ENCODE measurements around the gene COL6A1.

Gene COL6A1

DNA sequence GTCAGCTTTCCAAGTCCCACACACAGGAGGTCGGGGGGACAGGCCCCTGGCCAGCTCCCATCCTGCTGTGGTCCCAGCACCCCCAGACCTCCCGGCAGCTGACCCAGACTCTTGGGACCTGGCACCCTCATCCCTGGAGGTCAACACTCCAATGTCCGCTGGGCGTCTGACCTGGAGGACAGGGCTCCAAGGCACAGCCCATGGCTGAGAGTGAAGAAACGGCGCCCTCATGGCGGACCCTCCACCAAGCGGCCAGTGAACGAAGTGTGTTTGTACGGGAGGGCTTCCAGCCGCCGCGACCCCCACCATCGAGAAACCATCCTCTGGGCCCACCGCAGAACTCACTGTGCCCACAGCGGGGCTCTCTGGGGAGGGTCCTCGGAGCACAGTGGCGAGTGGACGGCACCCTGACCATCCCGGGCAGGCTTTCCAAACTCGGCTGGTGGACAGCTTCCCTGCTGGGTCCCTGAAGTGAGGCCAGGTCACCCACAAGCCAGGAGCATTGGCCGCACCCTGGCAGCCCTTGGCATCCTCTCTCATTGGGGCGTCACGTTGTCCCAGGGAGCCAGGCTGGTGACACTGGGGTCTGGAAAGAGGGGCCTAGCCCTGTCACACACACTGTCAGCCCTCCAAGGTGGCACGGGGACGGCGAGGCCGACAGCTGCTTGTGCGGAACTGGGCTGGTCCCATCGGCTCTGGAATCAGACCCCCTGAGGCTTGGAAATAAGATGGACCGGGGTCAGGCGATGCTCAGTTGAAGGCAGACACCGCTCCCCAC lies 68.5 kb downstream of the COL6A1 start:
- no peak for DNase-seq (ENCODE audit: low spot score)

DNA sequence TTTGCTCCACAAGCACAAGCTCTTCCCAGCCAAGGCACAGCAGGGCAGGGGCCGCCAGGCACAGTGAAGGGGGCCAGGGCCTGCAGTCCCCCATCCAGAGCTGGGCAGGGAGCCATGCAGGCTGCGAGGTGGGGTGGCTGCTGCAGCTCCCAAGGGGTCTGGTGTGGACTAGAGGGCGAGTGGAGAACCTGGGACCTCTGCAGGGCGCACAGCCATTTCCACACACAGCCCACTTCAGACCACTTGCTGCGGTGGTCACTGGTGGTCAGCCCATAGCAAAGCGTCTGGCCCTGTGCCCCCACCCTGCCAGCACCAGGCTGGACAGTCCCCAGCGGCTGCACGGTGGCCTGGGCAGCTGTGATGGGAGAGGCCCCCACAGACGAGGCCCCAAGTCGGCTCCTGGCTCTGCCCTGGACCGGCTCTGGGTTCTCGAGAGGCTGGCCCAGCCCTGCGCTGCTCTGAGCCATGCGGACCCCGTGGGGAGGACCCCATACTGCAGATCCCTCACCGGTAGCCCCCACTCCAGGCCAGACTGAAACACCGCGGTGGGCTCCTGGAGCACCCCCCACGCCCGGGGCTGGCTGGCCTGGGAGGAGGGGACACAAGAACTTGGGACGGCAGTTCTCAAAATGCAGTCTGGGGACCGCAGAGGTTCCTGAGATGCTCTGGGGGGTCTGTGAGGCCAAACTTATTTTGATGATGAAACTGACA lies 69.3 kb downstream of the COL6A1 start:
- no peak for DNase-seq (ENCODE audit: low spot score)

DNA sequence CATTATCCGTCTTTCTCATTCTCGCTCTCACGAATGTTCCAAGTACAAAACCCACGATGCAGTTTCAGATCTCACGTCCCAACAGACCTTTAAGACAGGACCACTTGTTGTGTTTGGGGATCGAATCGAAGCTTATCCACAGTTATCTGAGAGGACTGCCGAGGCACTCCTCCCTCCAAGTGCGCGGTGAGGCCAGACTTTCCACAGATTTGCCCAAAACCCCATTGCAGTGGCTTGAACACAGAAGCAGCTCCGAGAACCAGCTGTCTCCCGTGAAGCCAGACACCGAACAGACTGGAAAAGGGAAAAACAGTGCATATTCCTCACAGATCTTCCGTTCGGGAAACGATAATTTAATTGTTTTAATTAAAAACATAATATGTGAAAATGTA lies 69.8 kb downstream of the COL6A1 start:
- DNase-seq (ENCODE audit: low spot score): no peak

DNA sequence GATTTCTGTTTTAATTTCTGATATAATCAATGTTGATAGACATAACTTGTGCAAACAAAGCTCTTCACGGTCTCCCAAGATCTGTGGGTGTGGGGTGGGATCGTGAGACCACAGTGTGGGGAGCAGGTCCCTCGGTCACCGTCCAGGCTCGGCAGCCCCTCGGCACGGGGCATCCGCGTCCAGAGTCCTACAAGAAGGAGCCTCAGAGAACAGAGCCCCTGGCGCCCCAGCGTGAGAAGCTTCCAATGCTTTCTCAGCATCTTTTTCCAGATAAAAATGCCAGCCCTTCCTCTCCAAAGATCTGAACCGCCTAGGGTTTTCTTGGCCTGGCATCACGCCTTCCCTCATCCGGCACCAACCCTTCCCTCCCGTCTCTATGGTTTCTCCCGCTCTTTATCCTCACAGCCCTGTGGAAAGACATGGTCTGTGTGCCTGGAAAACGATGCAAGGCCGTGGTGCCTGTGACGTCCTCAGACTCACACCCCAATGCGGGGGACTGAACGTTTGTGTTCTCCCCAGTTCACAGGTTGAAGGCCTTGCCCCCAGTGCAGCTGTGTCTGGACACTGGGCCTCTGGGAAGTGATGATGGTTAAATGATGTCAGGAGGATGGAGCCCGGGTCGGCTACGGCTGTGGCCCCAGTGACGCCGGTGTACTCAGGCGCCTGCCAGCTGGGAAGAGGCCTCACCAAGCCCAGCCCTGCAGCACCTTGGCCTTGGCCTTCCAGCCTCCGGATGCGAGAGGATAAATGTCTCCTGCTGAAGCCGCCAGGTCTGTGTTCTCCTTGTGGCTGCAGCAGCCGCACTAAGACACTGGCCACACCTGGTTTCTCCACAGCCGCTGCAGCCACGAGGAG lies 70.5 kb downstream of the COL6A1 start:
- no peak for DNase-seq (ENCODE audit: low spot score)

DNA sequence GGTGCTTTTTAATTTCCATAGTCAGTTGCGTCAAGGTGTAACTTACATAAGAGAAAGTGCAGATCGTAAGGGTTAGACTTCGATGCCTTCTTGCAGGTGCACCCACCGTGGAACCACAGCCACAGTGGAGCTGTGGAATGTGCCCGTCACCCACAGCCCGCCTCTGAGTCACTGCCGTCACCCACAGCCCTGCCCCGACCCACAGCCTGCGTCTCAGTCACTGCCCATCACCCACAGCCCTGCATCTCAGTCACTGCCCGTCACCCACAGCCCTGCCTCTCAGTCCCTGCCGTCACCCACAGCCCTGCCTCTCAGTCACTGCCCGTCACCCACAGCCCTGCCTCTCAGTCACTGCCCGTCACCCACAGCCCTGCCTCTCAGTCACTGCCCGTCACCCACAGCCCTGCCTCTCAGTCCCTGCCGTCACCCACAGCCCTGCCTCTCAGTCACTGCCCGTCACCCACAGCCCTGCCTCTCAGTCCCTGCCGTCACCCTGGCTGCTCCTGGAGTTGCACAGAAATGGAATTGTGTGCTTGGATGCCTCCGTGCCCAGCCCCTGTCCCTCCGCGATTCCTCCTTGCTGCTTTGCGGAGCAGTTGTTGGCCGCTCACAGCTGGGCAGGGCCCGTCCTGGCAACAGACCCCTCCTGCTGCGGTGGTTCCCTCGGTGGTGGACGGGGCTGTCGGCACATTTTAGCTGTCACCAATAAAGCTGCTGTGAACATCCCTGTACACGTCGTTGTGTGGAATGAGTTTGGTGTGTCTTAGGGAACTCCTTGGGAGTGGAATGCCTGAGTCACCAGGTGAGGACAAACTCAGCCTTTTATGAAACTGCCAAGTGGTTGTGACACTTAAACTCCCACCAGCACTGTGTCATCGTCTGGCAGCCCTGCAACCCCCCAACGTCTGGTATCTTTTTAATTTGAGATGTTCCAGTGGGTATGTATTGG lies 71.4 kb downstream of the COL6A1 start:
- no peak for DNase-seq (ENCODE audit: low spot score)

DNA sequence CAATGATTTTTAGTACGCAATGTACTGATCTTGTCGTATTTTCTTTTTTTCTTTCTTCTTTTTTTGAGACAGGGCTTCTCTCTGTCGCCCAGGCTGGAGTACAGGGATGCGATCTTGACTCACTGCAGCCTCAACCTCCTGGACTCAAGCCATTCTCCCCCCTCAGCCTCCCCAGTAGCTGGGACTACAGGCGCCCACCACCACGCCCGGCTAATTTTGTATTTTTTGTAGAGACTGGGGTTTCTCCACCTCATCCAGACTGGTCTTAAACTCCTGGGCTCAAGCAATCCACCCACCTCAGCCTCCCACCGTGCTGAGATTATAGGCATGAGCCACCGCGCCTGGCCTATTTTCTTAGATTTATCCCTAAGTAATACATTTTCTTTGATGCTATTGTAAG lies 72.5 kb downstream of the COL6A1 start:
- no peak for DNase-seq (ENCODE audit: low spot score)

DNA sequence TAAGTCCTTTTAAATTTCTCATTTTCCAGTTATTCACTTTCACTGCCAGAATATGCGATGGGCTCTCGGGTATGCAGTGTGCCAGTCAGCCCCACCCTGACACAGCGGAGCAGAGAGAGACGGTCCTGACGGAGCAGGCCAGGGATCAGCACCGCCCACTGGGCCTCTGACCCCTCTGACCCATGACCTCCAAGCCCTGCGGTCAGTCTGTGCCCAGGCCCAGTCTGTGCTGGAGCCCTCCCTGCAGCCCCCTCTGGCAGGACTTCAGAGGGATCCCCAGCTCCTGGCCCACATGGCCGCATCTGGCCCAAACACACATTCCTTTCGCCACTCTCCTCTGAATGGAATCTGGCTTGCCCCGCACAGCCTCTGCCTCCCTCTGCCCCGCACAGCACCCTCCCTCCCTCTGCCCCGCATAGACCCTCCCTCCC lies 72.9 kb downstream of the COL6A1 start:
- DNase-seq (ENCODE audit: low spot score): no peak

All from D341Med (cell line).